Measurements from ENCODE around the gene HDAC8. TPM values are rescaled to one million over a fixed set of nuclear protein-coding genes. Genes with fewer than 3 reads are reported as not detected.
A peak's percentile ranks its signal among the peaks of the same experiment; 100 is the strongest.
"Not testable (repeated sequence)": the region's sequence is repeated elsewhere in the genome, so short reads cannot be mapped to it uniquely, and the experiment has no call there.

Gene HDAC8
- total RNA-seq, 1 donor from 2014 or later, result 23.0 TPM

DNA sequence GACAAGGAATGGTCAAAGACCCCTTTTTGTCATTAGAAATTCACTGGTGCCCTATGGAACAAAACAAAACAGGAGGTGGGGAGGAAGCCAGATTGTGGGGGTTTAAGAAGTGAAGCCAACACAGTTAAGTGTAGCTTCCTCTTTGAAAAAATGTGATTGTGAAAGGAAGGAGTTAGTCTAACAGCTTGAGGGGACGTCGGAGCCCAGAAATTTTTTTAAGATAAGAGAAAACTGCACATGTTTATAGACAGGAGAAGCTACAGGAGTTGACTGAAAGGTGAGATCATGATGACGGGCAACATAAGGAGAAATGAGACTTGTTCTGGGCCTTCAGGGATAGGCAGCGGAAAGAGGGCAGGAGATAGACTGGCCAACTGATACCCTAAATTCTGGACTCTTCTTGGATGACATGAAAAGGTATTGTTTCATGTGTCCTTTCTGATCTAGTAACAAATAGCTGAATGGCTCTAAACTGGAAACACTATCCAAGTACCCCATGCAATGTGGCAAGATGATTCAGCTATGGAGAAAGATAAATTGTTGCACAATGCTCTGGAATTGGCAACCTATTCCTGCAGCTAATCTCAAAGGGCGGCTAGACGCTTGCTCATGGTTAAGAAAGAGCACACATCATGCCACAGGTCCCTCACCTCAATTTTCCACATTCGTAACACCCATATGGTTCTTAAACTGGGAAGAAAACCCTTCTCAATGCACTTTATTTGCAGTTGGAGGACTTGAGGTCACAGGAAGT, 3.7 kb upstream of the HDAC8 start:
- H3K36me3 Mint-ChIP-seq (ENCODE audit: low read depth), result no peaks in the 10 kb centered on the region
- H3K4me3 Mint-ChIP-seq (ENCODE audit: unreplicated experiment), result no peak overlapping the region
- H3K27me3 Mint-ChIP-seq (ENCODE audit: low read depth), result no peaks in the 10 kb centered on the region
- H3K27ac Mint-ChIP-seq (ENCODE audit: unreplicated experiment), result no peak overlapping the region
- TF ChIP-seq, protein P1, sequence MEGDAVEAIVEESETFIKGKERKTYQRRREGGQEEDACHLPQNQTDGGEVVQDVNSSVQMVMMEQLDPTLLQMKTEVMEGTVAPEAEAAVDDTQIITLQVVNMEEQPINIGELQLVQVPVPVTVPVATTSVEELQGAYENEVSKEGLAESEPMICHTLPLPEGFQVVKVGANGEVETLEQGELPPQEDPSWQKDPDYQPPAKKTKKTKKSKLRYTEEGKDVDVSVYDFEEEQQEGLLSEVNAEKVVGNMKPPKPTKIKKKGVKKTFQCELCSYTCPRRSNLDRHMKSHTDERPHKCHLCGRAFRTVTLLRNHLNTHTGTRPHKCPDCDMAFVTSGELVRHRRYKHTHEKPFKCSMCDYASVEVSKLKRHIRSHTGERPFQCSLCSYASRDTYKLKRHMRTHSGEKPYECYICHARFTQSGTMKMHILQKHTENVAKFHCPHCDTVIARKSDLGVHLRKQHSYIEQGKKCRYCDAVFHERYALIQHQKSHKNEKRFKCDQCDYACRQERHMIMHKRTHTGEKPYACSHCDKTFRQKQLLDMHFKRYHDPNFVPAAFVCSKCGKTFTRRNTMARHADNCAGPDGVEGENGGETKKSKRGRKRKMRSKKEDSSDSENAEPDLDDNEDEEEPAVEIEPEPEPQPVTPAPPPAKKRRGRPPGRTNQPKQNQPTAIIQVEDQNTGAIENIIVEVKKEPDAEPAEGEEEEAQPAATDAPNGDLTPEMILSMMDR (IDR thresholded peaks at IDR 0.05), result no peak
- H3K4me1 Mint-ChIP-seq (ENCODE audit: low read depth), result peaks cover 5% of the 10 kb centered on the region
- no peak for DNase-seq (ENCODE audit: low spot score)
- H3K9me3 Mint-ChIP-seq (ENCODE audit: low read depth), result no peaks in the 10 kb centered on the region

DNA sequence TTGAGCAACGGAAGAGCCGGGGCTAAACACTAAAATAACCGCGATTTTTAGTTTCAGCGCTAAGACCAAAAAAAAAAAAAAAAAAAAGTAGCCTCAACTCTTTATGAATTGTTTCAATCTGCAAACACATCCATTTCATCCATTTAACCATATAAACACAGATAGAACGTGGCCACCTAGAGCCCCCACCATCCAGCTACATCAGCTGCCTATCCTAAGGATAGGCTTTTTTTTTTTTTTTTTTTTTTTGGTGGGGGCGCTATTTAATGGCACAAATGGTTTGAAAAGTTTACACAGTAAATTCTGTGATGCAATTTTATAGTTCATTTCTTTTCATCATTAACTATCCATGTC, 492 bp upstream of the HDAC8 start:
- Mint-ChIP-seq H3K9me3 (ENCODE audit: low read depth) (peaks cover 3% of the 10 kb centered on the region), H3K27ac (ENCODE audit: unreplicated experiment) (peak overlapping the region; percentile 94), H3K4me3 (ENCODE audit: unreplicated experiment) (peak overlapping the region; percentile 94), H3K36me3 (ENCODE audit: low read depth) (peaks cover 3% of the 10 kb centered on the region), H3K27me3 (ENCODE audit: low read depth) (no peaks in the 10 kb centered on the region), H3K4me1 (ENCODE audit: low read depth) (peaks cover 5% of the 10 kb centered on the region)
- DNase-seq (ENCODE audit: low spot score), result no peak
- TF ChIP-seq, protein P1 (IDR thresholded peaks at IDR 0.05), result peak; percentile 23

DNA sequence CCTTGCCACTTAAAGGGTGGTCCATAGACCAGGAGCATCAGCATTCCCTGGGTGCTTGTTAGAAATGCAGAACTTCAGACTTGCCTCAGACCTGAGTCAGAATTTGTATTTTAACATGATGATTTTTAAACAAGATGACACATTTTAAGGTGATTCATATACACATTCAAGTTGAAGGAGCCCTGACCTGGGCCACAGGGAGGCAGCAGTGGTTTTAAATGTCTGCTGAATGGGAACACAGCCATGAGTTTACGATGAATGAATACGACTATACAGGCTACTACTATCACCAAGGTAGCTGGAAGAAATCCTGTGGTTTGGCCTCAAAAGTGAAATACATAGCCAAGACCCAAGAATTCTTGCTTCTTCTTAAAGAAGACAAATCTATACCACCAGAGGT, 2.9 kb downstream of the HDAC8 start:
- H3K4me1 Mint-ChIP-seq (ENCODE audit: low read depth), result peaks cover 5% of the 10 kb centered on the region
- peaks cover 9% of the 10 kb centered on the region for H3K36me3 Mint-ChIP-seq (ENCODE audit: low read depth)
- TF ChIP-seq, protein P1 (IDR thresholded peaks at IDR 0.05), result peak; percentile 8
- peaks cover 3% of the 10 kb centered on the region for H3K9me3 Mint-ChIP-seq (ENCODE audit: low read depth)
- no peak overlapping the region for H3K27ac Mint-ChIP-seq (ENCODE audit: unreplicated experiment)
- no peak for DNase-seq (ENCODE audit: low spot score)
- H3K4me3 Mint-ChIP-seq (ENCODE audit: unreplicated experiment), result no peak overlapping the region
- no peaks in the 10 kb centered on the region for H3K27me3 Mint-ChIP-seq (ENCODE audit: low read depth)

DNA sequence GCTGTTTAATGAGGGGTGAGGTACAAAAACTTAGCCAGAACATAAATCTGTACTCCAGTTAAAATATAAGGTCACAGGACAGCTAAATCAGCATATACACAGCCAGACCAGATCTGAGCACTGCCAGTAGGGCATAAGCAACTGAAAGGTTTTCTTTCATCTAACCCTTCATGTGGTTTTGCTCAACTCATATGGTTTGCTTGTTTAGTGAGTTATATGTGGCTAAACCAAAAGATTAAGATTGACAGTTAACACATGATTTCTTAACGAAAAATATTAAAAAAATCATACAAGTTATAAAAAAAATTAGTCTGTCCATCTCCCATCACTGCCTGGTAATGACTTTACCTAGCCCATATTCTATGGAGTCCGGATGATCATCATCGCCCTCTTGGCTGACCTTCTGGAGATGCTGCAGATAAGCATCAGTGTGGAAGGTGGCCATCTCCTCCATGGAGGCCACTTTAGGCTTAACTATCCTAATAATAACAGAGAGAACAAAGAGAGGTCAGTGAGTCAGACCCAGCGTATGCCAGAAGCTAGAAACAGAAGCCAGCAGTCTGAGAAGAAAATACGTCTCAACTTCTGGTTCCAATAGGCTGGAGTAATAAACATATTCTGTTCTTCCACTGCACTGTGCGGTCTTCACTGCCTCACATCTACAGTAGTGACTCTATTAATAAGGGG, 4.1 kb downstream of the HDAC8 start:
- Mint-ChIP-seq H3K27me3 (ENCODE audit: low read depth) (no peaks in the 10 kb centered on the region), H3K36me3 (ENCODE audit: low read depth) (peaks cover 9% of the 10 kb centered on the region), H3K9me3 (ENCODE audit: low read depth) (peaks cover 3% of the 10 kb centered on the region), H3K27ac (ENCODE audit: unreplicated experiment) (no peak overlapping the region), H3K4me3 (ENCODE audit: unreplicated experiment) (no peak overlapping the region), H3K4me1 (ENCODE audit: low read depth) (peaks cover 5% of the 10 kb centered on the region)
- TF ChIP-seq, protein P1 (IDR thresholded peaks at IDR 0.05), result no peak
- no peak for DNase-seq (ENCODE audit: low spot score)

DNA sequence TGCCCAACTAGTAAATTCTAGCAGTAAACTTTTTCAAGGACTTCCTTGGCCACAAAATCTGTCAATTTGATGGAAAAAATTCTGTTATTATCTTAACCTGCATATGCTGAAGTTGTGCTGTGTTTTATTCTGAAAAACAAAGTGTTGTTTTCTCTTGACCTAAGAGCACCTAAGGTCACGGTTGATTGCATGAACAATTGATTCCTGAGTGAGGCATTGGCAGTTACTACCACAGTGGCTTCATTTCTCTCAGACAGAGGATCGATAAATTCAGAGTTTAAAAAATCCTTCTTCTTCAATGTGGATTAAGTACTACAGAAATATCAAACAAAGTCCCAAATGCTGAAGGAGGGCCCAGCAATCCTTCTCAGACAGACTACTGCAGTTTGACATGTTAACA, 6.2 kb downstream of the HDAC8 start:
- Mint-ChIP-seq H3K36me3 (ENCODE audit: low read depth) (peaks cover 9% of the 10 kb centered on the region), H3K4me1 (ENCODE audit: low read depth) (no peaks in the 10 kb centered on the region), H3K4me3 (ENCODE audit: unreplicated experiment) (no peak overlapping the region), H3K27me3 (ENCODE audit: low read depth) (no peaks in the 10 kb centered on the region), H3K9me3 (ENCODE audit: low read depth) (peaks cover 3% of the 10 kb centered on the region), H3K27ac (ENCODE audit: unreplicated experiment) (no peak overlapping the region)
- DNase-seq (ENCODE audit: low spot score), result no peak
- TF ChIP-seq, protein P1 (IDR thresholded peaks at IDR 0.05), result no peak

- not testable (repeated sequence) for H3K4me3 Mint-ChIP-seq (ENCODE audit: unreplicated experiment); H3K27ac Mint-ChIP-seq (ENCODE audit: unreplicated experiment); H3K36me3 Mint-ChIP-seq (ENCODE audit: low read depth); H3K9me3 Mint-ChIP-seq (ENCODE audit: low read depth); H3K27me3 Mint-ChIP-seq (ENCODE audit: low read depth)
- DNase-seq (ENCODE audit: low spot score), result peak; percentile 86
- H3K4me1 Mint-ChIP-seq (ENCODE audit: low read depth), result peaks cover 13% of the 10 kb centered on the region
These were observed 13.0 kb downstream of the HDAC8 start for GRCh38 chrX:72559655-72560054.
